Esophagus muscularis mucosa (tissue), 4 donors: ENCODE results near the gene DPH3. TPM values are rescaled to one million over a fixed set of nuclear protein-coding genes. Genes with fewer than 3 reads are reported as not detected.
"Not testable (repeated sequence)": the region's sequence is repeated elsewhere in the genome, so short reads cannot be mapped to it uniquely, and the experiment has no call there.

Experiments used
- DNase-seq: peaks from one replicate; pipeline ENCODE4 v3.0.0-alpha.2; 2017; ENCODE audit errors: extremely low spot score
- H3K27ac ChIP-seq, 4 donors: fragments of 200-600 bp; sonication (generic); replicated peaks in 1 of 4; 1 replicate in 3 of 4; 2 replicates in 1 of 4; pipeline ENCODE4 v1.5.1; 2016 to 2019; ENCODE audit warnings: mild to moderate bottlenecking in 1 of 4
- H3K27me3 ChIP-seq, 4 donors: fragments of 200-600 bp; sonication (generic); one replicate each; pipeline versions ENCODE4 v1.5.1 to v1.6.0; 2016 to 2019
- H3K36me3 ChIP-seq, 4 donors: fragments of 200-600 bp; sonication (generic); one replicate each; pipeline ENCODE4 v1.5.1; 2016 to 2019
- H3K4me1 ChIP-seq, 4 donors: fragments of 200-600 bp; sonication (generic); one replicate each; pipeline ENCODE4 v1.5.1; 2016 to 2019
- H3K4me3 ChIP-seq, 4 donors: fragments of 200-600 bp; sonication (generic); 1 replicate in 2 of 4; 2 replicates in 2 of 4; pipeline ENCODE4 v1.5.1; 2016 to 2019; ENCODE audit warnings: mild to moderate bottlenecking in 4 of 4, moderate library complexity in 1 of 4
- H3K9me3 ChIP-seq, 4 donors: fragments of 200-600 bp; sonication (generic); 1 replicate in 3 of 4; 2 replicates in 1 of 4; pipeline ENCODE4 v1.5.1; 2016 to 2019
- EP300 ChIP-seq: sonication (generic); formaldehyde crosslinking; IDR thresholded peaks from one replicate; pipeline ENCODE4 v1.6.1; 2017; ENCODE audit warnings: antibody characterized with exemption
- POLR2A ChIP-seq: fragments of 450-650 bp; IDR thresholded peaks from one replicate; pipeline ENCODE4 v1.6.1; 2017; ENCODE audit warnings: antibody characterized with exemption, moderate library complexity, mild to moderate bottlenecking, low read depth
- POLR2AphosphoS5 ChIP-seq, 2 donors: sonication (generic); formaldehyde crosslinking; IDR thresholded peaks; one replicate each; pipeline ENCODE4 v1.6.1; 2017; ENCODE audit warnings: antibody characterized with exemption in 2 of 2
- WGBS: methylation state at CpG from one replicate; pipeline ENCODE4 v1.1.5; 2018; 5-methylcytosine and 5-hydroxymethylcytosine counted together
- intact Hi-C: fragments of 100-400 bp; cut with DNase I; formaldehyde crosslinking; loops from one replicate; pipeline ENCODE4 v1.15.1; 2023
- total RNA-seq, 4 donors: library from RNA; depleted of rRNA; stranded (reverse); fragments of >200 nt; gene quantifications; one replicate each; pipeline versions ENCODE4 v1.1.0 to v1.2.1, GENCODE V29; 2016
- TF ChIP-seq, protein P1 (sequence below), 3 experiments: fragments of 200-600 bp in 2 of 3; fragments of 450-650 bp in 1 of 3; sonication (generic) in 2 of 3; IDR thresholded peaks; one replicate each; pipeline ENCODE4 v1.5.1; 2017 to 2019; ENCODE audit warnings: antibody characterized with exemption in 3 of 3, mild to moderate bottlenecking in 2 of 3, moderate library complexity in 1 of 3

Gene DPH3
- total RNA-seq = 10 to 100 TPM; 27.2 to 50.7 (median 37.6) TPM

DNA sequence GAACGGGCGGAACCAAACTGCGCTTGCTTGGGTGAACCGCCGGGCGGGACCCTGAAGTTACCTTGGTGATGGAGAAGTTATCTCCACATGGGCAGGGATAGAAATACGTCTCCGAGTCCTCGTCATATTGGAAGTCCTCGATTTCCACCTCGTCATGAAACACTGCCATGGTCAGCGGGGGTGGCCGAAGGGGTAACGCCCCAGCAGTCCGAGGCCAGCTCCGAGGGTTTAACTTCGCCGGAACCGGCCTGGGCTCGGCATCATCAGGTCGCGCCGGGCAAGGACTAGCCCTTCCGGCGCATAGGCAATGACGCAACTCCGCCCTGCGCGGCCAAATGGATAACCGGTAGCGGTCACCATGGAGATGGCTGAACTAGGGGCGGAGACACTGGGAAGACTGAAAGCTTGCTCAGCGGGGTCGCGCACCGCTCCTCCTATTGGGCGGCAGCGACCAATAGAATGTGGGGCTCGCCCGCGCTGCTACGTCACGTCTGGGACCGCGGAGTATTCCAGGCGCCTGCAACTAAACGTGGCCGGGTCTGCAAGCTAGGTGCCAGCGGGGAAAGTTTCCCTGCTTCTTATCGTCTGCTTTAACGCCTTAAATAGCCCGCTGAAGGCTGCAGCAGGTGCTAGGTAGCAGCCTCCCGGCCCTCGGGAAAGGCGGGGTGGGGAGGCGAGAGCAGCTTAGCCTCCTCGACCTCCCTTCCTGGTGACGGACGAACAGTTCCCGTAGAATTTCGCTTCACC, at the start of gene DPH3, which contains the start of gene OXNAD1:
DPH3 (minus strand) TSS at position 236 of the 747 bp plus-strand sequence; CDS start at position 169, 67 bp downstream.
OXNAD1 (plus strand) TSS at position 505 of the 747 bp plus-strand sequence. CDS start 5,741 bp downstream, outside the sequence.
- TF ChIP-seq POLR2A (peak; percentile 60), EP300 (no peak), POLR2AphosphoS5 (IDR thresholded peaks at IDR 0.05) (peak; percentile 96 to 99)
- TF ChIP-seq, protein P1, sequence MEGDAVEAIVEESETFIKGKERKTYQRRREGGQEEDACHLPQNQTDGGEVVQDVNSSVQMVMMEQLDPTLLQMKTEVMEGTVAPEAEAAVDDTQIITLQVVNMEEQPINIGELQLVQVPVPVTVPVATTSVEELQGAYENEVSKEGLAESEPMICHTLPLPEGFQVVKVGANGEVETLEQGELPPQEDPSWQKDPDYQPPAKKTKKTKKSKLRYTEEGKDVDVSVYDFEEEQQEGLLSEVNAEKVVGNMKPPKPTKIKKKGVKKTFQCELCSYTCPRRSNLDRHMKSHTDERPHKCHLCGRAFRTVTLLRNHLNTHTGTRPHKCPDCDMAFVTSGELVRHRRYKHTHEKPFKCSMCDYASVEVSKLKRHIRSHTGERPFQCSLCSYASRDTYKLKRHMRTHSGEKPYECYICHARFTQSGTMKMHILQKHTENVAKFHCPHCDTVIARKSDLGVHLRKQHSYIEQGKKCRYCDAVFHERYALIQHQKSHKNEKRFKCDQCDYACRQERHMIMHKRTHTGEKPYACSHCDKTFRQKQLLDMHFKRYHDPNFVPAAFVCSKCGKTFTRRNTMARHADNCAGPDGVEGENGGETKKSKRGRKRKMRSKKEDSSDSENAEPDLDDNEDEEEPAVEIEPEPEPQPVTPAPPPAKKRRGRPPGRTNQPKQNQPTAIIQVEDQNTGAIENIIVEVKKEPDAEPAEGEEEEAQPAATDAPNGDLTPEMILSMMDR (IDR thresholded peaks at IDR 0.05) = peak in 2 of 3 experiments; percentile 22 to 33
- peaks cover under 1 to 33% (median 20%) of the 10 kb centered on the region in 4 donors for H3K36me3 ChIP-seq
- 0% methylated on average over 15 of the region's 61 CpGs for WGBS
- H3K27ac ChIP-seq = peak within 1 kb of the TSS; percentile 93 to 94 (median 93)
- H3K27me3 ChIP-seq = no peaks in the 10 kb centered on the region
- H3K4me1 ChIP-seq = peaks cover 38 to 67% (median 62%) of the 10 kb centered on the region in 4 donors
- intact Hi-C loops = no loop called here
- DNase-seq = peak; percentile 100
- H3K4me3 ChIP-seq = peak within 1 kb of the TSS; percentile 74 to 97 (median 86)
- H3K9me3 ChIP-seq = no peaks in the 10 kb centered on the region

DNA sequence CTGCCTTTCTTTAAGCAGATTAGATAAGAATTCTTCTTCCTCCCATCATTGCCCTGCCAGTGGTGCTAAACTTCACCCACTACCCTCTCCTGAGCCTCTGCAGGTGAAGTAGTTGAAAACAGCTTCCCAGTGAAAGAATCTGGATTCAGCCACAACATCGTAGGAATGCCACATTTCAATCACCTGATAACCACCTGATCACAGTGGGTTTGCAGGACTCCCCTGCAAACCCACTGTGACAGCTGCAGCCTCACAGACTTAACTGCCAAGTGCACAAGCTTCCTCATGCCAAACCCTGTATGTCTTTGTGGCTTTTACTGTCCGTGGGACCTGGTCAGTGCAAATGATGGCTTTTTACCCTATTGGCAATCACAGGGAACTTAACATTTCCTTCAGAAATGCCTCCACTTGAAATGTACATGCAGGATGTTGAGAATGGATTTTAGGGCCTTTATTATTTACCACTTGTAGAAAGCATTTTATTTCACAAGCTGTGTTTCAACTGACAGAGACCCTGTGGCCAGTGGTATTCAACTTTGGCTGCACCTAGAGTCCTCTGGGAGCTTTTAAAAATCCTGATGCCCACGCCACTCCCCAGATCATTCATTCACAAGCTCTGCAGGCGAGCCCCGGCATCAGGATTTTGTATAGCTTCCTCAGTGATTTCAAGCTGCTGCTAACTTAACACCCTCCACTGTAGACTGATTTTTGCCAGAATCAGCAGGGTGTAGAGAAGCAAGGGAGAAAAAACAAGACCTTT, 49.3 kb upstream of the DPH3 start:
- DNase-seq = no peak
- Histone ChIP-seq H3K9me3 (no peaks in the 10 kb centered on the region), H3K4me1 (peaks cover 7 to 73% (median 50%) of the 10 kb centered on the region in 4 donors), H3K36me3 (peaks cover 0 to 66% (median 34%) of the 10 kb centered on the region in 4 donors), H3K27me3 (no peaks in the 10 kb centered on the region), H3K27ac (peak overlapping the region in 3 of 4 donors; percentile 5 to 69 (median 65)), H3K4me3 (no peak overlapping the region)
- no peak for TF ChIP-seq POLR2A
- intact Hi-C loops = no loop called here
- 86% methylated on average over 5 of the region's 5 CpGs for WGBS

- peak; percentile 91 for DNase-seq
- intact Hi-C loops = no loop called here
- H3K4me3 ChIP-seq = no peak overlapping the region
- peak overlapping the region; percentile 59 to 67 (median 60) for H3K27ac ChIP-seq
- H3K4me1 ChIP-seq = peaks cover 7 to 55% (median 41%) of the 10 kb centered on the region in 4 donors
- H3K36me3 ChIP-seq = peaks cover 0 to 46% (median 22%) of the 10 kb centered on the region in 4 donors
- H3K9me3 ChIP-seq = no peaks in the 10 kb centered on the region
- WGBS = 48% methylated on average over 5 of the region's 6 CpGs
- TF ChIP-seq POLR2AphosphoS5 (IDR thresholded peaks at IDR 0.05) = peak in 1 of 2 donors; percentile 51
- TF ChIP-seq POLR2A = no peak
- H3K27me3 ChIP-seq = no peaks in the 10 kb centered on the region
Measured at GRCh38 chr3:16311960-16312451, 47.3 kb upstream of the DPH3 start.

DNA sequence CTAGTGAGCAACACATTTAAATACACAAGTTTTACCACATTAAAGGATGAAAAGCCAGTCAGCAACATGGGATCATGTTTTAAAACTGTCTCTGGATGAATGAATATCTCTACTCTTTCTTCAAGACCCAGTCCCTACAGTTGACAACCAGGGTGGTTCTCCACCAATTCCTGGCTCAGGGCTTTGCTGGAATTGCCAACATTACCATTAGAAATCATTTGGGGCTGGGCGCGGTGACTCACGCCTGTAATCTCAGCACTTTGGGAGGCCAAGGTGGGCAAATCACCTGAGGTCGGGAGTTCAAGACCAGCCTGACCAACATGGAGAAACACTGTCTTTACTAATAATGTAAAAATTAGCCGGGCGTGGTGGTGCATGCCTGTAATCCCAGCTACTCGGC, 45.7 kb upstream of the DPH3 start:
- peak overlapping the region; percentile 52 to 69 (median 64) for H3K27ac ChIP-seq
- intact Hi-C loops = not testable (repeated sequence)

GRCh38 chr3:16309558-16309957, 44.8 kb upstream of the DPH3 start:
- 82% methylated on average over 2 of the region's 2 CpGs for WGBS
- no peaks in the 10 kb centered on the region for H3K9me3 ChIP-seq
- TF ChIP-seq POLR2A (no peak), EP300 (no peak)
- TF ChIP-seq, protein P1 (IDR thresholded peaks at IDR 0.05) = no peak
- no peaks in the 10 kb centered on the region for H3K27me3 ChIP-seq
- no peak for DNase-seq
- H3K4me3 ChIP-seq = no peak overlapping the region
- peak overlapping the region in 3 of 4 donors; percentile 52 to 69 (median 67) for H3K27ac ChIP-seq
- intact Hi-C loops = no loop called here
- peaks cover 0 to 29% (median 18%) of the 10 kb centered on the region in 4 donors for H3K36me3 ChIP-seq
- H3K4me1 ChIP-seq = peaks cover 7 to 32% (median 22%) of the 10 kb centered on the region in 4 donors

More for the DNA sequence above, 45.7 kb upstream of the DPH3 start:
- DNase-seq = peak; percentile 64
- not testable (repeated sequence) for H3K27me3 ChIP-seq, H3K4me3 ChIP-seq, H3K9me3 ChIP-seq
- Histone ChIP-seq H3K4me1 (peaks cover 7 to 40% (median 25%) of the 10 kb centered on the region in 4 donors), H3K36me3 (peaks cover 0 to 38% (median 16%) of the 10 kb centered on the region in 4 donors)
- WGBS = 97% methylated on average over 7 of the region's 7 CpGs
